ENCODE results near the gene BEND7.

Gene BEND7

GRCh38 chr10:13485623-13486022 lies 43.2 kb downstream of the BEND7 start:
- in situ Hi-C loops (cut with MboI; ENCODE audit: low sequenced_read_pairs): no loop called here

GRCh38 chr10:13483951-13484350 lies 44.9 kb downstream of the BEND7 start:
- in situ Hi-C loops (cut with MboI; ENCODE audit: low sequenced_read_pairs): no loop called here

GRCh38 chr10:13483073-13483472 lies 45.7 kb downstream of the BEND7 start:
- in situ Hi-C loops (cut with MboI; ENCODE audit: low sequenced_read_pairs): no loop called here

- in situ Hi-C loops (cut with MboI; ENCODE audit: low sequenced_read_pairs): no loop called here
Observed at GRCh38 chr10:13481690-13482089, 47.1 kb downstream of the BEND7 start.

- in situ Hi-C loops (cut with MboI; ENCODE audit: low sequenced_read_pairs): no loop called here
Observed at GRCh38 chr10:13475124-13475523, 53.7 kb downstream of the BEND7 start.

GRCh38 chr10:13473986-13474385 lies 54.8 kb downstream of the BEND7 start:
- in situ Hi-C loops (cut with MboI; ENCODE audit: low sequenced_read_pairs): no loop called here

- in situ Hi-C loops (cut with MboI; ENCODE audit: low sequenced_read_pairs): no loop called here
Observed at GRCh38 chr10:13472359-13472758, 56.5 kb downstream of the BEND7 start.

GRCh38 chr10:13470270-13470669 lies 58.5 kb downstream of the BEND7 start:
- in situ Hi-C loops (cut with MboI; ENCODE audit: low sequenced_read_pairs): no loop called here

GRCh38 chr10:13462551-13462950 lies 66.3 kb downstream of the BEND7 start:
- in situ Hi-C loops (cut with MboI; ENCODE audit: low sequenced_read_pairs): no loop called here

- in situ Hi-C loops (cut with MboI; ENCODE audit: low sequenced_read_pairs): no loop called here
Observed at GRCh38 chr10:13458687-13459012, 70.2 kb downstream of the BEND7 start.

GRCh38 chr10:13457958-13458686 lies 70.7 kb downstream of the BEND7 start:
- in situ Hi-C loops (cut with MboI; ENCODE audit: low sequenced_read_pairs): no loop called here

- in situ Hi-C loops (cut with MboI; ENCODE audit: low sequenced_read_pairs): no loop called here
Observed at GRCh38 chr10:13453896-13454295, 74.9 kb downstream of the BEND7 start.

GRCh38 chr10:13450069-13450468 lies 78.7 kb downstream of the BEND7 start:
- in situ Hi-C loops (cut with MboI; ENCODE audit: low sequenced_read_pairs): no loop called here

- in situ Hi-C loops (cut with MboI; ENCODE audit: low sequenced_read_pairs): no loop called here
Observed at GRCh38 chr10:13449296-13449695, 79.5 kb downstream of the BEND7 start.

- in situ Hi-C loops (cut with MboI; ENCODE audit: low sequenced_read_pairs): no loop called here
Observed at GRCh38 chr10:13448216-13448615, 80.6 kb downstream of the BEND7 start.

- in situ Hi-C loops (cut with MboI; ENCODE audit: low sequenced_read_pairs): no loop called here
Observed at GRCh38 chr10:13445656-13446400, 83.0 kb downstream of the BEND7 start.

GRCh38 chr10:13441476-13441875 lies 87.3 kb downstream of the BEND7 start:
- in situ Hi-C loops (cut with MboI; ENCODE audit: low sequenced_read_pairs): no loop called here

GRCh38 chr10:13440185-13441061 lies 88.4 kb downstream of the BEND7 start:
- in situ Hi-C loops (cut with MboI; ENCODE audit: low sequenced_read_pairs): no loop called here

GRCh38 chr10:13439313-13440184 lies 89.3 kb downstream of the BEND7 start:
- in situ Hi-C loops (cut with MboI; ENCODE audit: low sequenced_read_pairs): no loop called here

GRCh38 chr10:13437026-13437555 lies 91.7 kb downstream of the BEND7 start:
- in situ Hi-C loops (cut with MboI; ENCODE audit: low sequenced_read_pairs): no loop called here
